H1 (cell line): Measurements from ENCODE around the gene RNASEH2A. TPM values are rescaled to one million over a fixed set of nuclear protein-coding genes. Genes with fewer than 3 reads are reported as not detected.

ENCODE experiments used
- BACH1 ChIP-seq: IDR thresholded peaks from 2 replicates; pipeline ENCODE4 v1.6.1; 2012; ENCODE audit warnings: low read length, improper control_type of control experiment
- BCL11A ChIP-seq, 2 experiments: IDR thresholded peaks; one replicate each; pipeline ENCODE4 v1.6.1; 2011; ENCODE audit warnings: low read depth in 2 of 2, low read length in 2 of 2, mild to moderate bottlenecking in 2 of 2
- CHD1 ChIP-seq: IDR thresholded peaks from 2 replicates; pipeline ENCODE4 v1.6.1; 2012; ENCODE audit warnings: low read depth, low read length, improper control_type of control experiment
- CHD2 ChIP-seq: IDR thresholded peaks from 2 replicates; pipeline ENCODE4 v1.6.1; 2012; ENCODE audit warnings: low read length, improper control_type of control experiment
- EP300 ChIP-seq, 2 experiments: IDR thresholded peaks; 1 replicate in 1 of 2; 2 replicates in 1 of 2; pipeline ENCODE4 v1.6.1; 2011 to 2012; ENCODE audit warnings: low read depth in 2 of 2, low read length in 2 of 2, mild to moderate bottlenecking in 2 of 2, borderline replicate concordance in 1 of 2, inconsistent platforms in 1 of 2, moderate library complexity in 1 of 2
- EZH2 ChIP-seq: fragments of 200-600 bp; sonication (generic); IDR thresholded peaks from 2 replicates; pipeline ENCODE4 v1.7.1; 2012; ENCODE audit warnings: low read depth, mild to moderate bottlenecking, moderate library complexity, low read length, inconsistent platforms; ENCODE audit not compliant: severe bottlenecking
- GABPA ChIP-seq: IDR thresholded peaks from 2 replicates; pipeline ENCODE4 v1.6.1; 2011; ENCODE audit warnings: mild to moderate bottlenecking, low read length, moderate library complexity, borderline replicate concordance; ENCODE audit not compliant: insufficient read depth
- HDAC6 ChIP-seq: IDR thresholded peaks from one replicate; pipeline ENCODE4 v1.7.1; 2012; ENCODE audit warnings: low read depth, mild to moderate bottlenecking, inconsistent platforms, low read length, moderate library complexity
- JUN ChIP-seq: IDR thresholded peaks from 2 replicates; pipeline ENCODE4 v1.6.1; 2011; ENCODE audit warnings: low read depth, mild to moderate bottlenecking, improper control_type of control experiment, low read length
- JUND ChIP-seq: IDR thresholded peaks from 2 replicates; pipeline ENCODE4 v1.6.1; 2011; ENCODE audit warnings: mild to moderate bottlenecking, improper control_type of control experiment, low read length
- POU5F1 ChIP-seq: IDR thresholded peaks from 2 replicates; pipeline ENCODE4 v1.6.1; 2011; ENCODE audit warnings: low read depth, mild to moderate bottlenecking, low read length, moderate library complexity
- RAD21 ChIP-seq, 2 experiments: IDR thresholded peaks in 1 of 2; conservative IDR thresholded peaks in 1 of 2; 2 replicates each; pipeline ENCODE4 v1.6.1; 2011; ENCODE audit warnings: low read depth in 2 of 2, low read length in 2 of 2, improper control_type of control experiment in 1 of 2, inconsistent platforms in 1 of 2, mild to moderate bottlenecking in 1 of 2, moderate library complexity in 1 of 2
- RBBP5 ChIP-seq: IDR thresholded peaks from 2 replicates; pipeline ENCODE4 v1.7.1; 2012; ENCODE audit warnings: low read depth, mild to moderate bottlenecking, inconsistent platforms, low read length, moderate library complexity, borderline replicate concordance
- SAP30 ChIP-seq: fragments of 300-600 bp; sonication (generic); IDR thresholded peaks from 2 replicates; pipeline ENCODE4 v1.7.1; 2012; ENCODE audit warnings: low read length, moderate library complexity, mild to moderate bottlenecking, inconsistent platforms; ENCODE audit not compliant: insufficient read depth, insufficient replicate concordance
- SIN3A ChIP-seq, 2 experiments: IDR thresholded peaks in 1 of 2; conservative IDR thresholded peaks in 1 of 2; 2 replicates each; pipeline ENCODE4 v1.6.1; 2011 to 2012; ENCODE audit warnings: low read length in 2 of 2, improper control_type of control experiment in 1 of 2, low read depth in 1 of 2, mild to moderate bottlenecking in 1 of 2
- SRF ChIP-seq: IDR thresholded peaks from 2 replicates; pipeline ENCODE4 v1.6.1; 2011; ENCODE audit warnings: mild to moderate bottlenecking, low read depth, low read length, moderate library complexity
- TCF12 ChIP-seq: IDR thresholded peaks from 2 replicates; pipeline ENCODE4 v1.6.1; 2011; ENCODE audit warnings: low read depth, mild to moderate bottlenecking, low read length
- TEAD4 ChIP-seq: IDR thresholded peaks from 2 replicates; pipeline ENCODE4 v1.6.1; 2012; ENCODE audit warnings: low read depth, low read length, inconsistent platforms, mixed read lengths
- YY1 ChIP-seq: IDR thresholded peaks from 2 replicates; pipeline ENCODE4 v1.6.1; 2011; ENCODE audit warnings: low read depth, mild to moderate bottlenecking, low read length
- polyA plus RNA-seq, 7 experiments: library from polyadenylated mRNA; depleted of rRNA in 3 of 7; stranded (reverse) in 5 of 7; unstranded in 2 of 7; fragments of >200 nt in 5 of 7; fragments of 200-250 nt in 2 of 7; gene quantifications; 1 replicate in 5 of 7; 2 replicates in 1 of 7; 4 replicates in 1 of 7; pipeline versions ENCODE4 v1.2.1 to v1.2.3, GENCODE V29; 2011 to 2013; ENCODE audit warnings: missing spikeins in 2 of 7, mixed read lengths in 2 of 7
- total RNA-seq: library from RNA; stranded (reverse); fragmentation: NEBNext Ultra II Directional; extraction: Animal tissue kit (Norgen Biotek cat#: 25700); gene quantifications from 2 replicates; pipeline ENCODE4 v1.2.1, GENCODE V29; 2021
- TF ChIP-seq, protein P1 (sequence below): IDR thresholded peaks from 2 replicates; pipeline ENCODE4 v1.6.1; 2012; ENCODE audit warnings: inconsistent platforms
- TF ChIP-seq, protein P2 (sequence below): IDR thresholded peaks from 2 replicates; pipeline ENCODE4 v1.6.1; 2011; ENCODE audit warnings: low read length, improper control_type of control experiment

Gene RNASEH2A
- total and polyA plus RNA-seq, 2 of the 8 experiments (the other 6 are each of a cell fraction or from before 2014, with no cell fraction given): 67.5 to 120 TPM

DNA sequence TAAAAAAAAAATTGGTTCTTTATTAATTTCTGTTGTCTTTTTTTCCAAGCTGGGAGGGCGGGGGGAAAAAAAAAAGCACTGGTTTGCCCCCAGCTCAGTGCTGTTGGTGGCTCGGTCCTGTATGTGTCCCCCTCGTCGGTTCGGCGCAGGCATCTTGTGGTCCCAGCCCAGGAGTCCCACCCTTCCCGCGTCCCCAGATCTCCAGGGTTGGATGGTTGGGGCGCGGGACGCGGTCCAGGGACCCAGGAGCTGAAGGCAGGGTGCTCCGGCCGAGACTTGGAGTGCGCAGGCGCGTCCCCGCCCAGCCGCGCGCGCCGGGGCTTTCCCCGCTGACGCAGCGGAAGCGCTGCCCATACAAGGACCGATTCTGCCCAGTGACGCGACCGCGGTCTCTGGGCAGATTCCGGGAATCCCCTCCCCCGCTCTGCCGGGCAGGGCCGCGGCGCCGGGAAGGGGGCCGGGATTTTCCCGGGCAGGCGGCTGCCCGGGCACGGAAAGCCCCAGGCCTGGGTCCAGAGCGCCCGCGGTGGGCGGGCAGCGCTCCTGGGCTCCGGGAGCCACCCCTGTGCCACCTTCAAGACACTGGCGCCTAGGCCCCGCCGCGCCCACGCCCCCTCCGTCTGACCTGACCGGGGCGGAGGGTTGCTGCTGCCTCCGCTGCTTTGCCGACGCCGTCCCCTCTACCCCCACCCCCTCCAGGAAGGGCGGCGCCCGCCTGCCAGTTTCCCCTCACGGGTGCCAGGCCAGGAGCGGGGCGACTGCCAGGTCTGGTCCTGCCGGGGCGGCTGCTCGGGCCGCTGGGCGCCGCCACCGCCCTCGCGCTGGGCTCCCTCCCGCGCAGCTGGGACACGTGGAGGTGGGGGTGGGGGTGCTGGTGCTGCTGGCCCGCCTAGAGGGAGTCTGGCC is 12.8 kb upstream of the RNASEH2A start (continued):
- TF ChIP-seq YY1 (peak; percentile 56; the same call in 1 of the 2 replicates), RBBP5 (no peak; the same call in 1 of the 2 replicates), JUN (no peak), CHD1 (no peak), EP300 (IDR thresholded peaks at IDR 0.05; ENCODE audit: borderline replicate concordance in 1 of 2, low read depth in 2 of 2, low read length in 2 of 2) (peak in 1 of 2 experiments; percentile 73; a peak in 1 of 3 replicates), EZH2 (no peak), HDAC6 (no peak), CHD2 (peak; percentile 64), TEAD4 (peak; percentile 42; the same call in 1 of the 2 replicates), SAP30 (no peak), BCL11A (IDR thresholded peaks at IDR 0.05; ENCODE audit: low read depth in 2 of 2, low read length in 2 of 2) (no peak), POU5F1 (no peak), RAD21 (IDR thresholded peaks at IDR 0.05 in 1 of 2, conservative IDR thresholded peaks at IDR 0.05 in 1 of 2; ENCODE audit: low read depth in 2 of 2, low read length in 2 of 2) (no peak), SRF (peak; percentile 100), BACH1 (no peak), GABPA (no peak), TCF12 (no peak), SIN3A (conservative IDR thresholded peaks at IDR 0.05 in 1 of 2, IDR thresholded peaks at IDR 0.05 in 1 of 2; ENCODE audit: low read depth in 1 of 2, low read length in 2 of 2) (peak in 1 of 2 experiments; percentile 46; a peak in 2 of 4 replicates), JUND (no peak)
- TF ChIP-seq, protein P1, sequence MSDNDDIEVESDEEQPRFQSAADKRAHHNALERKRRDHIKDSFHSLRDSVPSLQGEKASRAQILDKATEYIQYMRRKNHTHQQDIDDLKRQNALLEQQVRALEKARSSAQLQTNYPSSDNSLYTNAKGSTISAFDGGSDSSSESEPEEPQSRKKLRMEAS: peak; percentile 97
- TF ChIP-seq, protein P2, sequence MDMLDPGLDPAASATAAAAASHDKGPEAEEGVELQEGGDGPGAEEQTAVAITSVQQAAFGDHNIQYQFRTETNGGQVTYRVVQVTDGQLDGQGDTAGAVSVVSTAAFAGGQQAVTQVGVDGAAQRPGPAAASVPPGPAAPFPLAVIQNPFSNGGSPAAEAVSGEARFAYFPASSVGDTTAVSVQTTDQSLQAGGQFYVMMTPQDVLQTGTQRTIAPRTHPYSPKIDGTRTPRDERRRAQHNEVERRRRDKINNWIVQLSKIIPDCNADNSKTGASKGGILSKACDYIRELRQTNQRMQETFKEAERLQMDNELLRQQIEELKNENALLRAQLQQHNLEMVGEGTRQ: peak; percentile 30; the same call in 1 of the 2 replicates
